Measurements from ENCODE around the gene GLCE.

GLCE gene

GRCh38 chr15:69308949-69309348 lies 148.5 kb downstream of the GLCE start:
- no peaks in the 10 kb centered on the region for H3K27me3 ChIP-seq (ENCODE audit: insufficient read depth, low read length, poor library complexity, severe bottlenecking)
- no peaks in the 10 kb centered on the region for H3K79me2 ChIP-seq (ENCODE audit: insufficient read depth, low read length)
- no peaks in the 10 kb centered on the region for H3F3A ChIP-seq (ENCODE audit: low read depth)
- H2AFZ ChIP-seq (ENCODE audit: low read length): no peak overlapping the region
- no peaks in the 10 kb centered on the region for H3K4me1 ChIP-seq (ENCODE audit: insufficient read depth, low read length, poor library complexity, severe bottlenecking)
- TF ChIP-seq CTCF (conservative IDR thresholded peaks at IDR 0.05; ENCODE audit: low read length) (no peak), EZH2phosphoT487 (IDR thresholded peaks at IDR 0.05; ENCODE audit: borderline replicate concordance) (no peak)
- H3K9me3 ChIP-seq (ENCODE audit: insufficient read depth, low read depth, low read length): no peaks in the 10 kb centered on the region
- H3K4me2 ChIP-seq (ENCODE audit: low read depth, low read length, poor library complexity, severe bottlenecking): no peak overlapping the region
- no peak overlapping the region for H3K9ac ChIP-seq (ENCODE audit: low read depth, low read length, poor library complexity, severe bottlenecking)
- no peak overlapping the region for H3K4me3 ChIP-seq (ENCODE audit: low read length, poor library complexity, severe bottlenecking)
- H4K20me1 ChIP-seq (ENCODE audit: insufficient read depth, low read length, poor library complexity, severe bottlenecking): no peaks in the 10 kb centered on the region
- no peaks in the 10 kb centered on the region for H3K9me2 ChIP-seq (replicated peaks; ENCODE audit: low read depth, low read length)
- no peaks in the 10 kb centered on the region for H3K36me3 ChIP-seq (ENCODE audit: insufficient read depth, low read length)

GRCh38 chr15:69311319-69311721 lies 150.9 kb downstream of the GLCE start:
- no peak for TF ChIP-seq EZH2phosphoT487 (IDR thresholded peaks at IDR 0.05; ENCODE audit: borderline replicate concordance)
- no peak for TF ChIP-seq CTCF (conservative IDR thresholded peaks at IDR 0.05; ENCODE audit: low read length)
- H2AFZ ChIP-seq (ENCODE audit: low read length): no peak overlapping the region
- H3K27me3 ChIP-seq (ENCODE audit: insufficient read depth, low read length, poor library complexity, severe bottlenecking): no peaks in the 10 kb centered on the region
- no peaks in the 10 kb centered on the region for H3K9me2 ChIP-seq (replicated peaks; ENCODE audit: low read depth, low read length)
- H3K79me2 ChIP-seq (ENCODE audit: insufficient read depth, low read length): no peaks in the 10 kb centered on the region
- H3F3A ChIP-seq (ENCODE audit: low read depth): no peaks in the 10 kb centered on the region
- H3K4me3 ChIP-seq (ENCODE audit: low read length, poor library complexity, severe bottlenecking): no peak overlapping the region
- no peak overlapping the region for H3K4me2 ChIP-seq (ENCODE audit: low read depth, low read length, poor library complexity, severe bottlenecking)
- no peaks in the 10 kb centered on the region for H3K4me1 ChIP-seq (ENCODE audit: insufficient read depth, low read length, poor library complexity, severe bottlenecking)
- no peak overlapping the region for H3K9ac ChIP-seq (ENCODE audit: low read depth, low read length, poor library complexity, severe bottlenecking)
- no peaks in the 10 kb centered on the region for H3K36me3 ChIP-seq (ENCODE audit: insufficient read depth, low read length)
- H3K9me3 ChIP-seq (ENCODE audit: insufficient read depth, low read depth, low read length): no peaks in the 10 kb centered on the region
- no peaks in the 10 kb centered on the region for H4K20me1 ChIP-seq (ENCODE audit: insufficient read depth, low read length, poor library complexity, severe bottlenecking)

GRCh38 chr15:69313432-69314000 lies 153.1 kb downstream of the GLCE start:
- H3K79me2 ChIP-seq (ENCODE audit: insufficient read depth, low read length): no peaks in the 10 kb centered on the region
- H4K20me1 ChIP-seq (ENCODE audit: insufficient read depth, low read length, poor library complexity, severe bottlenecking): no peaks in the 10 kb centered on the region
- TF ChIP-seq CTCF (conservative IDR thresholded peaks at IDR 0.05; ENCODE audit: low read length) (no peak), EZH2phosphoT487 (IDR thresholded peaks at IDR 0.05; ENCODE audit: borderline replicate concordance) (no peak)
- no peak overlapping the region for H3K4me2 ChIP-seq (ENCODE audit: low read depth, low read length, poor library complexity, severe bottlenecking)
- H3K9ac ChIP-seq (ENCODE audit: low read depth, low read length, poor library complexity, severe bottlenecking): no peak overlapping the region
- H3K9me2 ChIP-seq (replicated peaks; ENCODE audit: low read depth, low read length): no peaks in the 10 kb centered on the region
- no peaks in the 10 kb centered on the region for H3K9me3 ChIP-seq (ENCODE audit: insufficient read depth, low read depth, low read length)
- no peaks in the 10 kb centered on the region for H3K36me3 ChIP-seq (ENCODE audit: insufficient read depth, low read length)
- no peak overlapping the region for H3K4me3 ChIP-seq (ENCODE audit: low read length, poor library complexity, severe bottlenecking)
- no peak overlapping the region for H2AFZ ChIP-seq (ENCODE audit: low read length)
- H3F3A ChIP-seq (ENCODE audit: low read depth): no peaks in the 10 kb centered on the region
- no peaks in the 10 kb centered on the region for H3K4me1 ChIP-seq (ENCODE audit: insufficient read depth, low read length, poor library complexity, severe bottlenecking)
- H3K27me3 ChIP-seq (ENCODE audit: insufficient read depth, low read length, poor library complexity, severe bottlenecking): no peaks in the 10 kb centered on the region
